Neural progenitor cell (in vitro differentiated cells): ENCODE data around the gene ETV7. TPM values are rescaled to one million over a fixed set of nuclear protein-coding genes. Genes with fewer than 3 reads are reported as not detected.

Experiments used
- DNase-seq: peaks from one replicate; pipeline ENCODE4 v3.0.0-alpha.2; 2016; ENCODE audit warnings: low spot score
- H2AFZ ChIP-seq: fragments of 200-600 bp; sonication (generic); replicated peaks from 2 replicates; pipeline ENCODE4 v1.6.1; 2016; ENCODE audit warnings: antibody characterized with exemption
- H3F3A ChIP-seq: fragments of 200-600 bp; sonication (generic); 2 replicates; pipeline ENCODE4 v1.6.1; 2016; ENCODE audit warnings: antibody characterized with exemption, low read depth
- H3K27ac ChIP-seq: fragments of 200-600 bp; sonication (generic); 2 replicates; pipeline ENCODE4 v1.5.1; 2016; ENCODE audit warnings: mild to moderate bottlenecking
- H3K27me3 ChIP-seq: fragments of 200-600 bp; sonication (generic); 2 replicates; pipeline ENCODE4 v1.6.1; 2016; ENCODE audit warnings: mild to moderate bottlenecking, moderate library complexity
- H3K36me3 ChIP-seq: fragments of 200-600 bp; sonication (generic); 2 replicates; pipeline ENCODE4 v1.5.1; 2016
- H3K4me1 ChIP-seq: fragments of 200-600 bp; sonication (generic); 2 replicates; pipeline ENCODE4 v1.6.1; 2016; ENCODE audit warnings: mixed run types
- H3K4me2 ChIP-seq: fragments of 200-600 bp; sonication (generic); 2 replicates; pipeline ENCODE4 v1.6.1; 2016
- H3K4me3 ChIP-seq: fragments of 200-600 bp; sonication (generic); 2 replicates; pipeline ENCODE4 v1.5.1; 2016
- H3K79me2 ChIP-seq: fragments of 200-600 bp; sonication (generic); 2 replicates; pipeline ENCODE4 v1.6.1; 2016; ENCODE audit warnings: low read depth
- H3K9ac ChIP-seq: fragments of 200-600 bp; sonication (generic); 2 replicates; pipeline ENCODE4 v1.6.1; 2016
- H3K9me3 ChIP-seq: fragments of 200-600 bp; sonication (generic); 2 replicates; pipeline ENCODE4 v1.5.1; 2016; ENCODE audit warnings: low read depth
- H4K20me1 ChIP-seq: fragments of 200-600 bp; sonication (generic); 2 replicates; pipeline ENCODE4 v1.6.1; 2016; ENCODE audit warnings: low read depth
- H3K27ac Mint-ChIP-seq: 3 replicates; pipeline ENCODE4 v1.8.0; 2021; ENCODE audit warnings: mixed read lengths
- H3K27me3 Mint-ChIP-seq: 2 replicates; pipeline ENCODE4 v1.8.0; 2022; ENCODE audit warnings: low read depth, mild to moderate bottlenecking, inconsistent platforms, moderate library complexity, mixed read lengths; ENCODE audit not compliant: insufficient read depth
- H3K36me3 Mint-ChIP-seq: 3 replicates; pipeline ENCODE4 v1.8.0; 2021; ENCODE audit warnings: mixed read lengths
- H3K4me1 Mint-ChIP-seq: 3 replicates; pipeline ENCODE4 v1.8.0; 2021; ENCODE audit warnings: mixed read lengths
- H3K4me3 Mint-ChIP-seq: 3 replicates; pipeline ENCODE4 v1.8.0; 2021; ENCODE audit warnings: mild to moderate bottlenecking, moderate library complexity, mixed read lengths
- H3K9me3 Mint-ChIP-seq: 3 replicates; pipeline ENCODE4 v1.8.0; 2020; ENCODE audit warnings: mixed read lengths
- CTCF ChIP-seq: fragments of 200-600 bp; sonication (generic); IDR thresholded peaks from 2 replicates; pipeline ENCODE4 v1.5.1; 2017; ENCODE audit warnings: antibody characterized with exemption, mild to moderate bottlenecking
- EZH2 ChIP-seq: fragments of 200-600 bp; sonication (generic); IDR thresholded peaks from 2 replicates; pipeline ENCODE4 v1.6.1; 2017; ENCODE audit warnings: antibody characterized with exemption, mild to moderate bottlenecking, moderate library complexity
- EZH2phosphoT487 ChIP-seq: fragments of 200-600 bp; sonication (generic); IDR thresholded peaks from 2 replicates; pipeline ENCODE4 v1.6.1; 2017; ENCODE audit warnings: antibody characterized with exemption
- total RNA-seq: library from RNA; depleted of rRNA; stranded (reverse); fragments of >200 nt; gene quantifications from 2 replicates; pipeline ENCODE4 v1.2.3, GENCODE V29; 2015; ENCODE audit warnings: low replicate concordance

ETV7 gene
- total RNA-seq, 1 donor from 2014 or later, result 0.11 TPM

- Mint-ChIP-seq H3K27ac (peak overlapping the region; percentile 76), H3K9me3 (no peaks in the 10 kb centered on the region), H3K4me3 (peak overlapping the region; percentile 48), H3K27me3 (peaks cover 21% of the 10 kb centered on the region), H3K36me3 (no peaks in the 10 kb centered on the region), H3K4me1 (peaks cover 69% of the 10 kb centered on the region)
- Histone ChIP-seq H2AFZ (no peak overlapping the region), H3K79me2 (no peaks in the 10 kb centered on the region), H3K4me1 (peaks cover 23% of the 10 kb centered on the region), H3F3A (no peaks in the 10 kb centered on the region), H3K9me3 (no peaks in the 10 kb centered on the region), H3K4me3 (no peak overlapping the region), H3K9ac (no peak overlapping the region), H3K4me2 (no peak overlapping the region), H3K27ac (no peak overlapping the region), H3K36me3 (no peaks in the 10 kb centered on the region), H4K20me1 (no peaks in the 10 kb centered on the region), H3K27me3 (no peaks in the 10 kb centered on the region)
- no peak for DNase-seq
- no peak for TF ChIP-seq EZH2phosphoT487
- no peak for TF ChIP-seq CTCF
- no peak for TF ChIP-seq EZH2
These were observed 62.8 kb downstream of the ETV7 start for GRCh38 chr6:36324715-36325114.

DNA sequence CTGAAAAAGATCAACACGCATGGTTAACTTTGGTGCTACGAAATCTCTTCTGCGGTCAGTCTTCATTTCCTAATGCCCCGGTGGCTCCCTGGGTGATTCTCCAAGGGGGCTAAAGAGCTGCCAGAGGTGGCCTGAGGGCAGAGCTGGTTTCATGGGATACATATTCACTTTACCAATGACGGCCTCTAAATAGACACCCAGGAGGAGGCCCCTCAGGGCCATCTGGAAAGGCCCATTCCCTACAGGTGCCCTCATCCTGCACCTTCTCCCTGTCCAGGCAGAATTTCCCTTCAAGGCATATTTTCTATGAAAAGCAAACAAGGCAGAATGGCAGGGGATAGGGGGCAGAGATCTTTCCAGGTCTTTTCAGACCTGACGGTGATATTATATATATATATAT, 63.3 kb downstream of the ETV7 start:
- Histone ChIP-seq H3K4me2 (no peak overlapping the region), H3K9ac (no peak overlapping the region), H3K9me3 (no peaks in the 10 kb centered on the region), H3K79me2 (no peaks in the 10 kb centered on the region), H3K27me3 (no peaks in the 10 kb centered on the region), H3K4me3 (no peak overlapping the region), H2AFZ (no peak overlapping the region), H3K36me3 (no peaks in the 10 kb centered on the region), H4K20me1 (no peaks in the 10 kb centered on the region), H3K4me1 (peaks cover 28% of the 10 kb centered on the region), H3K27ac (no peak overlapping the region), H3F3A (no peaks in the 10 kb centered on the region)
- no peaks in the 10 kb centered on the region for H3K9me3 Mint-ChIP-seq
- no peaks in the 10 kb centered on the region for H3K36me3 Mint-ChIP-seq
- DNase-seq, result no peak
- no peak for TF ChIP-seq CTCF
- TF ChIP-seq EZH2, result no peak
- no peak for TF ChIP-seq EZH2phosphoT487
- H3K4me1 Mint-ChIP-seq, result peaks cover 68% of the 10 kb centered on the region
- H3K27ac Mint-ChIP-seq, result no peak overlapping the region
- H3K4me3 Mint-ChIP-seq, result no peak overlapping the region
- H3K27me3 Mint-ChIP-seq, result peaks cover 21% of the 10 kb centered on the region

- Histone ChIP-seq H3K9me3 (no peaks in the 10 kb centered on the region), H3K9ac (no peak overlapping the region), H3F3A (no peaks in the 10 kb centered on the region), H4K20me1 (no peaks in the 10 kb centered on the region), H2AFZ (no peak overlapping the region), H3K4me3 (no peak overlapping the region), H3K4me1 (peaks cover 32% of the 10 kb centered on the region), H3K27ac (no peak overlapping the region), H3K27me3 (no peaks in the 10 kb centered on the region), H3K79me2 (no peaks in the 10 kb centered on the region), H3K36me3 (no peaks in the 10 kb centered on the region), H3K4me2 (no peak overlapping the region)
- Mint-ChIP-seq H3K27me3 (peaks cover 21% of the 10 kb centered on the region), H3K4me3 (no peak overlapping the region), H3K27ac (no peak overlapping the region), H3K36me3 (no peaks in the 10 kb centered on the region), H3K9me3 (no peaks in the 10 kb centered on the region), H3K4me1 (peaks cover 63% of the 10 kb centered on the region)
- TF ChIP-seq EZH2phosphoT487, result no peak
- TF ChIP-seq CTCF, result no peak
- no peak for TF ChIP-seq EZH2
- DNase-seq, result peak; percentile 83
These were observed 64.4 kb downstream of the ETV7 start for GRCh38 chr6:36323062-36323461.
